Measurements from ENCODE around the gene SF3B3. TPM values are rescaled to one million over a fixed set of nuclear protein-coding genes. Genes with fewer than 3 reads are reported as not detected.

SF3B3 gene
- total RNA-seq, 3 donors from 2014 or later, result 80.2 to 147 (median 133) TPM

GRCh38 chr16:70552675-70553074 lies 29.1 kb downstream of the SF3B3 start:
- Histone ChIP-seq H3K4me1 (no peaks in the 10 kb centered on the region), H3K27me3 (no peaks in the 10 kb centered on the region), H3K4me3 (no peak overlapping the region), H3K27ac (peak overlapping the region in 1 of 2 donors; percentile 59), H3K36me3 (peaks cover 28% of the 10 kb centered on the region), H3K9me3 (no peaks in the 10 kb centered on the region)
- intact Hi-C loops (cut with DNase I; ENCODE audit: low total_unique reads), result no loop called here
- TF ChIP-seq POLR2AphosphoS5 (IDR thresholded peaks at IDR 0.05) (no peak), POLR2A (IDR thresholded peaks at IDR 0.05) (no peak), CTCF (IDR thresholded peaks at IDR 0.05) (no peak)
- no peak for DNase-seq (ENCODE audit: low spot score in 2 of 2)

GRCh38 chr16:70553645-70554044 lies 30.0 kb downstream of the SF3B3 start:
- Histone ChIP-seq H3K27me3 (no peaks in the 10 kb centered on the region), H3K27ac (peak overlapping the region; percentile 59 to 80), H3K4me3 (no peak overlapping the region), H3K9me3 (no peaks in the 10 kb centered on the region), H3K36me3 (peaks cover 21% of the 10 kb centered on the region), H3K4me1 (no peaks in the 10 kb centered on the region)
- intact Hi-C loops (cut with DNase I; ENCODE audit: low total_unique reads), result no loop called here
- TF ChIP-seq CTCF (IDR thresholded peaks at IDR 0.05) (no peak), POLR2A (IDR thresholded peaks at IDR 0.05) (no peak), POLR2AphosphoS5 (IDR thresholded peaks at IDR 0.05) (no peak)
- no peak for DNase-seq (ENCODE audit: low spot score in 2 of 2)

- H3K27me3 ChIP-seq, result no peaks in the 10 kb centered on the region
- intact Hi-C loops (cut with DNase I; ENCODE audit: low total_unique reads), result no loop called here
- H3K27ac ChIP-seq, result no peak overlapping the region
- no peaks in the 10 kb centered on the region for H3K9me3 ChIP-seq
- H3K4me3 ChIP-seq, result no peak overlapping the region
- H3K36me3 ChIP-seq, result peaks cover 8% of the 10 kb centered on the region
- H3K4me1 ChIP-seq, result no peaks in the 10 kb centered on the region
- TF ChIP-seq POLR2A (IDR thresholded peaks at IDR 0.05) (no peak), POLR2AphosphoS5 (IDR thresholded peaks at IDR 0.05) (no peak), CTCF (IDR thresholded peaks at IDR 0.05) (no peak)
- DNase-seq (ENCODE audit: low spot score in 2 of 2), result no peak
These were observed 32.4 kb downstream of the SF3B3 start for GRCh38 chr16:70556063-70556462.

- intact Hi-C loops (cut with DNase I; ENCODE audit: low total_unique reads), result no loop called here
- peak; percentile 75 to 94 for DNase-seq (ENCODE audit: low spot score in 2 of 2)
- Histone ChIP-seq H3K27ac (peak overlapping the region; percentile 22 to 80), H3K27me3 (no peaks in the 10 kb centered on the region), H3K36me3 (peaks cover 7% of the 10 kb centered on the region), H3K4me1 (peaks cover 0 to 14% of the 10 kb centered on the region in 2 donors), H3K4me3 (no peak overlapping the region), H3K9me3 (no peaks in the 10 kb centered on the region)
- no peak for TF ChIP-seq CTCF (IDR thresholded peaks at IDR 0.05)
- TF ChIP-seq POLR2AphosphoS5 (IDR thresholded peaks at IDR 0.05), result peak; percentile 39 to 77 (median 45)
These were observed 38.0 kb downstream of the SF3B3 start for GRCh38 chr16:70561623-70562022.

- Histone ChIP-seq H3K27me3 (no peaks in the 10 kb centered on the region), H3K27ac (peak overlapping the region; percentile 22 to 80), H3K9me3 (no peaks in the 10 kb centered on the region), H3K4me1 (peaks cover 0 to 14% of the 10 kb centered on the region in 2 donors), H3K36me3 (peaks cover 7% of the 10 kb centered on the region), H3K4me3 (no peak overlapping the region)
- TF ChIP-seq POLR2A (IDR thresholded peaks at IDR 0.05), result no peak
- TF ChIP-seq POLR2AphosphoS5 (IDR thresholded peaks at IDR 0.05), result no peak
- no peak for TF ChIP-seq CTCF (IDR thresholded peaks at IDR 0.05)
- intact Hi-C loops (cut with DNase I; ENCODE audit: low total_unique reads), result no loop called here
- DNase-seq (ENCODE audit: low spot score in 2 of 2), result no peak
These were observed 40.0 kb downstream of the SF3B3 start for GRCh38 chr16:70563636-70564035.
